ENCODE measurements around the gene UBL7. TPM values are rescaled to one million over a fixed set of nuclear protein-coding genes. Genes with fewer than 3 reads are reported as not detected.
A peak's percentile ranks its signal among the peaks of the same experiment; 100 is the strongest.

UBL7 gene
- total RNA-seq, 1 donor from 2014 or later = 62.1 TPM

DNA sequence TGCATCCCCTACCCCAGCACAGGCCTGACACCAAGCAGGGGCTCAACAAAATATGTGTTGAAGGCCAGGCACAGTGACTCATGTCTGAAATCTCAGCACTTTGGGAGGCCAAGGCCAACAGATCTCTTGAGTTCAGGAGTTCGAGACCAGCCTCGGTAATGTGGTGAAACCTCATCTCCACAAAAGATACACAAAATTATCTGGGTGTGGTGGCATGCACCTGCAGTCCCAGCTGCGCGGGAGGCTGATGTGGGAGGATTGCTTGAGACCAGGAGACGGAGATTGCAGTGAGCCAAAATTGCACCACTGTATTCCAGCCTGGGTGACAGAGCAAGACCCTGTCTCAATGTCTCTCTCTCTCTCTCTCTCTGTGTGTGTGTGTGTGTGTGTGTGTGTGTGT is 62.8 kb downstream of the UBL7 start:
- no peaks in the 10 kb centered on the region for H3K27me3 Mint-ChIP-seq
- peak overlapping the region; percentile 66 for H3K4me3 Mint-ChIP-seq
- H3K4me1 Mint-ChIP-seq = peaks cover 90% of the 10 kb centered on the region
- H3K36me3 Mint-ChIP-seq (ENCODE audit: low read depth) = peaks cover 5% of the 10 kb centered on the region
- peak overlapping the region; percentile 97 for H3K27ac Mint-ChIP-seq
- H3K9me3 Mint-ChIP-seq = no peaks in the 10 kb centered on the region
- intact Hi-C loops (cut with micrococcal nuclease) = no loop called here
- DNase-seq = no peak

- no peaks in the 10 kb centered on the region for H3K9me3 Mint-ChIP-seq
- H3K4me3 Mint-ChIP-seq = peak overlapping the region; percentile 66
- H3K27me3 Mint-ChIP-seq = no peaks in the 10 kb centered on the region
- intact Hi-C loops (cut with micrococcal nuclease) = loop anchor here (2.0 kb wide), 1 partner anchor 63 kb away; the partner anchor contains the start of gene UBL7
- H3K4me1 Mint-ChIP-seq = peaks cover 90% of the 10 kb centered on the region
- H3K36me3 Mint-ChIP-seq (ENCODE audit: low read depth) = peaks cover 6% of the 10 kb centered on the region
- peak overlapping the region; percentile 97 for H3K27ac Mint-ChIP-seq
- DNase-seq = no peak
These were observed 63.5 kb downstream of the UBL7 start for GRCh38 chr15:74397239-74398068.

DNA sequence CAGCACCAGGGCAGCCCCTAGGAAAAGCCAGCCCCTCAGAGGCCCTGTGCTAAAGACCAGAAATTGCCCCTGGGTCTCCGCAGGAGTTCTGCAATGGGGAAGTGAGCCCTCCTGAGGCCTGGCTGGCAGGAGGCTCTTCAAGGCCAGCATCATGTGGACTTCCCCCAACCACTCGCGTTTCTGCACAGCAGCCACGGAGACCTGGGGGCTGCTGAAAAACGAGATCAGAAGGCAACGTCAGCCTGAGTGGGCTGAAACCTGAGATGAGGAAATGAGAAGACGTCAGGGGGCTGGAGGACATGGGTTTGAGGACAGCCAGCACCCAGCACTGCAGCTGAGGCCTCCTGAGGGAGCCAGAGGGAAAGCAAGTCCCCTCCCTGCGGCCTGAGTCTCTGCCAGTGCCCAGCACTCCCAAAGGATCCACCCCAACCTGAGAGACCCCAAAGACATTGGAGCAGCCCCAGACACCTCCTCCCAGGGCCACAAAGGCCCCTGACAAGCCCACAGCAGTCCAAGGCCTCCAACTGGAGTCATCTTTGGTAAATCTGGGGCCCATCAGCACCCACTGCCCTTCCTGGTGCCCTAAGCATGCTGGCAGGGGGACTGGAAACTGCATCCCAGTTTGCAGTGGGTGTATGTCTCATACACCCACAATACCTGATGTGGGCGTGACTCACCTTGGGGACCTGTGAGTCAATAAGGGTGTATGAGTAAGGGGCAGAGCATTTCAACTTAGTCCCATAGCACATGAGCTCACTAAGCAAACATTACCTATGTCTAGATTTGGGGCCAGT is 64.3 kb downstream of the UBL7 start:
- Mint-ChIP-seq H3K27ac (peak overlapping the region; percentile 97), H3K9me3 (no peaks in the 10 kb centered on the region), H3K36me3 (ENCODE audit: low read depth) (peaks cover 8% of the 10 kb centered on the region), H3K4me3 (peak overlapping the region; percentile 66), H3K27me3 (no peaks in the 10 kb centered on the region), H3K4me1 (peaks cover 90% of the 10 kb centered on the region)
- intact Hi-C loops (cut with micrococcal nuclease) = loop anchor here (1.0 to 2.0 kb wide), 2 partner anchors 12 to 64 kb away; partner anchors contain the start of gene UBL7
- no peak for DNase-seq

DNA sequence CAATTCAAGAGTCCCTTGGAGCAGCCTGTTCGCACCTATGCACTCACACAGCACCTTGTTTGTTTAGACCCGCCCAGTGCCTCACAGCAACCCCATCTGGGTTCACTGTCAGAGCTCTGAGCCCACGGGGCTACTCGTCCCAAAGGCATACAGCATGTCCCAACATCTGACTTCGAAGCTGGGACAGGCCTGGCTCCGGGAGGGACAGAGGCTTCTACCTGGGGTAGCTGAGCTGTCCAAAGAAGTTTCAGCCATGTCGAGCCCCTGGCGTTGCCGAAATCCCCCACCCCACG is 64.9 kb downstream of the UBL7 start:
- intact Hi-C loops (cut with micrococcal nuclease) = loop anchor here (1.0 to 2.0 kb wide), 2 partner anchors 12 to 65 kb away; partner anchors contain the start of gene UBL7
- no peak for DNase-seq
- H3K27ac Mint-ChIP-seq = peak overlapping the region; percentile 97
- no peaks in the 10 kb centered on the region for H3K27me3 Mint-ChIP-seq
- no peaks in the 10 kb centered on the region for H3K9me3 Mint-ChIP-seq
- peaks cover 89% of the 10 kb centered on the region for H3K4me1 Mint-ChIP-seq
- peak overlapping the region; percentile 66 for H3K4me3 Mint-ChIP-seq
- peaks cover 8% of the 10 kb centered on the region for H3K36me3 Mint-ChIP-seq (ENCODE audit: low read depth)

Other genes starting within 250 kb of the UBL7 start
- gene CCDC33, start 224.8 kb downstream of the UBL7 start, total RNA-seq = not detected in 2 replicates
- gene CYP11A1, start 93.5 kb downstream of the UBL7 start, total RNA-seq = not detected in 2 replicates
- 88.0 and 89.6 TPM in 2 replicates for gene SEMA7A, start 27.2 kb downstream of the UBL7 start, total RNA-seq
- gene ARID3B, start 80.1 kb upstream of the UBL7 start, total RNA-seq = 31.1 and 33.9 TPM in 2 replicates
- 112 and 113 TPM in 2 replicates for gene CLK3, start 154.7 kb upstream of the UBL7 start, total RNA-seq
- gene EDC3, start 234.9 kb upstream of the UBL7 start, total RNA-seq = 45.7 and 50.2 TPM in 2 replicates

All from activated CD4-positive, alpha-beta T cell treated with anti-CD3 and anti-CD28 coated beads, Interleukin-2, amount 10 ng/mL, durations not matched to agents 24 days and 14 days (primary cell).